ENCODE results near the gene KCNT1.

Gene KCNT1

GRCh38 chr9:135674977-135675376 is 27.0 kb upstream of the KCNT1 start:
- no peak for DNase-seq

- DNase-seq: no peak
Measured at GRCh38 chr9:135676891-135677290, 25.1 kb upstream of the KCNT1 start.

- no peak for DNase-seq
Measured at GRCh38 chr9:135677641-135678168, 24.3 kb upstream of the KCNT1 start.

GRCh38 chr9:135678236-135679017 is 23.6 kb upstream of the KCNT1 start:
- DNase-seq: no peak

- no peak for DNase-seq
Measured at GRCh38 chr9:135680056-135680455, 21.9 kb upstream of the KCNT1 start.

GRCh38 chr9:135681161-135681560 is 20.8 kb upstream of the KCNT1 start:
- DNase-seq: no peak

GRCh38 chr9:135683401-135684034 is 18.5 kb upstream of the KCNT1 start:
- no peak for DNase-seq

GRCh38 chr9:135684691-135685090 is 17.3 kb upstream of the KCNT1 start:
- DNase-seq: no peak

GRCh38 chr9:135687216-135687615 is 14.8 kb upstream of the KCNT1 start:
- DNase-seq: no peak

GRCh38 chr9:135689011-135689410 is 13.0 kb upstream of the KCNT1 start:
- no peak for DNase-seq

GRCh38 chr9:135690836-135691570 is 11.0 kb upstream of the KCNT1 start:
- no peak for DNase-seq

GRCh38 chr9:135692410-135692809 is 9.6 kb upstream of the KCNT1 start:
- no peak for DNase-seq

- DNase-seq: no peak
Measured at GRCh38 chr9:135693265-135693664, 8.7 kb upstream of the KCNT1 start.

GRCh38 chr9:135693771-135694170 is 8.2 kb upstream of the KCNT1 start:
- DNase-seq: no peak

GRCh38 chr9:135694414-135694813 is 7.6 kb upstream of the KCNT1 start:
- no peak for DNase-seq

GRCh38 chr9:135695036-135695435 is 6.9 kb upstream of the KCNT1 start:
- DNase-seq: no peak

GRCh38 chr9:135695642-135696041 is 6.3 kb upstream of the KCNT1 start:
- no peak for DNase-seq

- no peak for DNase-seq
Measured at GRCh38 chr9:135696446-135696845, 5.5 kb upstream of the KCNT1 start.

GRCh38 chr9:135697226-135697625 is 4.8 kb upstream of the KCNT1 start:
- DNase-seq: no peak

GRCh38 chr9:135698236-135698635 is 3.7 kb upstream of the KCNT1 start:
- DNase-seq: no peak

- DNase-seq: no peak
Measured at GRCh38 chr9:135698767-135699166, 3.2 kb upstream of the KCNT1 start.

GRCh38 chr9:135699440-135699839 is 2.5 kb upstream of the KCNT1 start, which contains the start of gene SOHLH1:
Gene SOHLH1, minus strand, starts transcription at chr9:135699481. Its CDS starts 14 bp downstream, at chr9:135699467.
- DNase-seq: no peak

- no peak for DNase-seq
Measured at GRCh38 chr9:135700525-135700924, 1.5 kb upstream of the KCNT1 start.

Measured in activated naive CD4-positive, alpha-beta T cell treated with anti-CD3 and anti-CD28 coated beads, Interleukin-2, amount 50 U/mL, for 16 hours (primary cell).